Neural cell (in vitro differentiated cells): ENCODE data around the gene PRG3. TPM values are rescaled to one million over a fixed set of nuclear protein-coding genes. Genes with fewer than 3 reads are reported as not detected.

Experiments
- H2AFZ ChIP-seq: fragments of 200-600, 300-800 bp; sonication (generic), shearing (Covaris generic); 2 replicates; pipeline ENCODE4 v1.6.0; 2014; ENCODE audit warnings: low read depth, mild to moderate bottlenecking, antibody characterized with exemption, low read length, moderate library complexity
- H3F3A ChIP-seq: fragments of 200-600 bp; shearing (Covaris generic); 2 replicates; pipeline ENCODE4 v1.6.1; 2016; ENCODE audit warnings: mild to moderate bottlenecking, moderate library complexity, mixed read lengths, antibody characterized with exemption, low read length; ENCODE audit not compliant: insufficient read depth, poor library complexity, severe bottlenecking
- H3K27ac ChIP-seq: fragments of 200-600, 300-800 bp; sonication (generic), shearing (Covaris generic); 2 replicates; pipeline ENCODE4 v1.5.1; 2014; ENCODE audit warnings: mild to moderate bottlenecking, low read length, moderate library complexity
- H3K27me3 ChIP-seq: fragments of 300-800, 200-600 bp; sonication (generic), shearing (Covaris generic); 2 replicates; pipeline ENCODE4 v1.6.0; 2014; ENCODE audit warnings: mild to moderate bottlenecking, low read depth, low read length, moderate library complexity; ENCODE audit not compliant: insufficient read depth
- H3K36me3 ChIP-seq: fragments of 300-800, 200-600 bp; sonication (generic), shearing (Covaris generic); 2 replicates; pipeline ENCODE4 v1.5.1; 2014; ENCODE audit warnings: mild to moderate bottlenecking, antibody characterized with exemption, low read length, moderate library complexity; ENCODE audit not compliant: insufficient read depth
- H3K4me2 ChIP-seq: fragments of 300-800, 200-600 bp; sonication (generic), shearing (Covaris generic); 2 replicates; pipeline ENCODE4 v1.6.0; 2014; ENCODE audit warnings: mild to moderate bottlenecking, low read length
- H3K4me3 ChIP-seq: fragments of 300-800, 200-600 bp; sonication (generic), shearing (Covaris generic); 2 replicates; pipeline ENCODE4 v1.5.1; 2014; ENCODE audit warnings: mild to moderate bottlenecking, low read length, moderate library complexity
- H3K79me2 ChIP-seq: fragments of 200-600 bp; shearing (Covaris generic); replicated peaks from 2 replicates; pipeline ENCODE4 v1.6.0; 2014; ENCODE audit warnings: mild to moderate bottlenecking, low read length, moderate library complexity; ENCODE audit not compliant: insufficient read depth
- H3K9ac ChIP-seq: fragments of 300-800, 200-600 bp; sonication (generic), shearing (Covaris generic); 2 replicates; pipeline ENCODE4 v1.6.1; 2016; ENCODE audit warnings: mild to moderate bottlenecking, low read length, mixed read lengths
- H3K9me2 ChIP-seq: fragments of 200-600 bp; shearing (Covaris generic); 2 replicates; pipeline ENCODE4 v1.6.1; 2016; ENCODE audit warnings: mild to moderate bottlenecking, low read length, mixed read lengths; ENCODE audit not compliant: insufficient read depth
- H3K9me3 ChIP-seq: fragments of 200-600, 300-800 bp; sonication (generic), shearing (Covaris generic); 2 replicates; pipeline ENCODE4 v1.6.1; 2016; ENCODE audit warnings: mild to moderate bottlenecking, mixed run types, low read length, moderate library complexity, mixed read lengths
- H4K20me1 ChIP-seq: fragments of 200-600 bp; shearing (Covaris generic); 2 replicates; pipeline ENCODE4 v1.6.1; 2016; ENCODE audit warnings: mild to moderate bottlenecking, mixed run types; ENCODE audit not compliant: insufficient read depth
- EP300 ChIP-seq: fragments of 450-650 bp; conservative IDR thresholded peaks from 2 replicates; pipeline ENCODE4 v1.6.1; 2014; ENCODE audit warnings: antibody characterized with exemption, mild to moderate bottlenecking, moderate library complexity; ENCODE audit not compliant: poor library complexity, severe bottlenecking
- EZH2 ChIP-seq: fragments of 200-600, 300-800 bp; shearing (Covaris generic), sonication (generic); IDR thresholded peaks from 2 replicates; pipeline ENCODE4 v1.6.1; 2014; ENCODE audit warnings: antibody characterized with exemption, low read length, borderline replicate concordance, mild to moderate bottlenecking; ENCODE audit not compliant: insufficient read depth, poor library complexity, severe bottlenecking
- MXI1 ChIP-seq: fragments of 450-650 bp; conservative IDR thresholded peaks from 2 replicates; pipeline ENCODE4 v1.6.1; 2014; ENCODE audit warnings: antibody characterized with exemption, mild to moderate bottlenecking; ENCODE audit not compliant: poor library complexity, severe bottlenecking
- POLR2AphosphoS5 ChIP-seq: IDR thresholded peaks from 2 replicates; pipeline ENCODE4 v1.6.1; 2012
- RAD21 ChIP-seq: fragments of 450-650 bp; conservative IDR thresholded peaks from 2 replicates; pipeline ENCODE4 v1.6.1; 2014; ENCODE audit warnings: antibody characterized with exemption, mild to moderate bottlenecking, moderate library complexity
- SMC3 ChIP-seq: fragments of 450-650 bp; conservative IDR thresholded peaks from 2 replicates; pipeline ENCODE4 v1.6.1; 2014; ENCODE audit warnings: antibody characterized with exemption, mild to moderate bottlenecking, moderate library complexity; ENCODE audit not compliant: poor library complexity
- TAF1 ChIP-seq: IDR thresholded peaks from 2 replicates; pipeline ENCODE4 v1.6.1; 2012; ENCODE audit warnings: low read depth
- polyA plus RNA-seq: library from polyadenylated mRNA; depleted of rRNA; stranded (reverse); fragments of >200 nt; gene quantifications from 2 replicates; pipeline ENCODE4 v1.2.3, GENCODE V29; 2014
- TF ChIP-seq, protein P1 (sequence below): IDR thresholded peaks from 2 replicates; pipeline ENCODE4 v1.6.1; 2012; ENCODE audit warnings: borderline replicate concordance
- TF ChIP-seq, protein P2 (sequence below): fragments of 450-650 bp; IDR thresholded peaks from 2 replicates; pipeline ENCODE4 v1.5.1; 2014; ENCODE audit warnings: antibody characterized with exemption, mild to moderate bottlenecking, moderate library complexity; ENCODE audit not compliant: poor library complexity, severe bottlenecking

The PRG3 gene
- polyA plus RNA-seq, 1 donor from 2014 or later, result not detected

DNA sequence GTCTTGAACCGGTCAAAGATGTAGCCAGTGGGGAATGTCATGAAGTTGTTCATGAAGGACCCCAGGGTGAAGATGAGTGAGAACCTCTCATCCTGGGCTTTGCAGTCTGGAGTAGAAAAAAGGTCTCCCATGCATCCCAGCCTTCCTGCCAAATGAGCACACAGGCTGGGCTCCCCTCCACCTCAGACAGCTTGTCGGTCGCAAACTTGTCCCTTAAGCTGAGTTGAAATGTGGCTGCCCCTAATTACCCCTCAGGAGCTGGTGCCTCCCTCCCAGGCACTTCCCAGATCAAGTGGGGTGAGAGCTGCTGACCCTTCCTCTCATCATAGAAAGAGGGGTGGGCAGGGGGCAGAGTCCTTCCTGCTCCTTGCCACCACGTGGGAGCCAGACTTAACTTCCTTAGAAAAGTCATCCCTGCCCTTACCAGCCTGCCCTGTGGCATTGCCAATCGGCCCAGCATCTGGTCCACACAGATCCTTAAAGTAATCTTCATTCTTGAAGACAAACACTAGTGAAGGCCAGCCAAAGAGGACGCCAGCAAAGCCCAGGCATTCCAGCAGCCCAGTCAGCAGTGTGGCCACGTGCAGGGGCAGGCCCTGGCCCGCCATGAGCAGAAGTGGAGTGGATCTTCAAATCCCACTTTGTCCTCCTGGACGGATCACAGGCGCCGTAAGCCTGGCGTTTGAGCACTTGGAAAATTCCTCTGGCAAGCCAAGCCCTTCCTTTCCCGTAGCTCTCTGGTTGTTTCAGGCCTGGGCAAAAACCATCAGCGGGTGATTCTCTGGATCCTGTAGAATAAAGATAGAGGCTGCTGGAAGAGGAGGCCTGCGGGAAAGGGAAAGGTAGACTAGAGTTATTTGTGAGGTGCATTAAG is 44.9 kb upstream of the PRG3 start:
- Histone ChIP-seq H3F3A (no peaks in the 10 kb centered on the region), H3K9ac (no peak overlapping the region), H3K9me2 (no peaks in the 10 kb centered on the region), H3K27me3 (peaks cover 4% of the 10 kb centered on the region), H3K79me2 (no peaks in the 10 kb centered on the region), H3K9me3 (no peaks in the 10 kb centered on the region), H3K36me3 (no peaks in the 10 kb centered on the region), H2AFZ (no peak overlapping the region), H3K4me3 (no peak overlapping the region), H4K20me1 (no peaks in the 10 kb centered on the region), H3K27ac (no peak overlapping the region), H3K4me2 (no peak overlapping the region)
- TF ChIP-seq RAD21 (no peak), POLR2AphosphoS5 (no peak), EP300 (no peak), TAF1 (no peak), EZH2 (no peak), SMC3 (no peak), MXI1 (no peak)
- TF ChIP-seq, protein P1, sequence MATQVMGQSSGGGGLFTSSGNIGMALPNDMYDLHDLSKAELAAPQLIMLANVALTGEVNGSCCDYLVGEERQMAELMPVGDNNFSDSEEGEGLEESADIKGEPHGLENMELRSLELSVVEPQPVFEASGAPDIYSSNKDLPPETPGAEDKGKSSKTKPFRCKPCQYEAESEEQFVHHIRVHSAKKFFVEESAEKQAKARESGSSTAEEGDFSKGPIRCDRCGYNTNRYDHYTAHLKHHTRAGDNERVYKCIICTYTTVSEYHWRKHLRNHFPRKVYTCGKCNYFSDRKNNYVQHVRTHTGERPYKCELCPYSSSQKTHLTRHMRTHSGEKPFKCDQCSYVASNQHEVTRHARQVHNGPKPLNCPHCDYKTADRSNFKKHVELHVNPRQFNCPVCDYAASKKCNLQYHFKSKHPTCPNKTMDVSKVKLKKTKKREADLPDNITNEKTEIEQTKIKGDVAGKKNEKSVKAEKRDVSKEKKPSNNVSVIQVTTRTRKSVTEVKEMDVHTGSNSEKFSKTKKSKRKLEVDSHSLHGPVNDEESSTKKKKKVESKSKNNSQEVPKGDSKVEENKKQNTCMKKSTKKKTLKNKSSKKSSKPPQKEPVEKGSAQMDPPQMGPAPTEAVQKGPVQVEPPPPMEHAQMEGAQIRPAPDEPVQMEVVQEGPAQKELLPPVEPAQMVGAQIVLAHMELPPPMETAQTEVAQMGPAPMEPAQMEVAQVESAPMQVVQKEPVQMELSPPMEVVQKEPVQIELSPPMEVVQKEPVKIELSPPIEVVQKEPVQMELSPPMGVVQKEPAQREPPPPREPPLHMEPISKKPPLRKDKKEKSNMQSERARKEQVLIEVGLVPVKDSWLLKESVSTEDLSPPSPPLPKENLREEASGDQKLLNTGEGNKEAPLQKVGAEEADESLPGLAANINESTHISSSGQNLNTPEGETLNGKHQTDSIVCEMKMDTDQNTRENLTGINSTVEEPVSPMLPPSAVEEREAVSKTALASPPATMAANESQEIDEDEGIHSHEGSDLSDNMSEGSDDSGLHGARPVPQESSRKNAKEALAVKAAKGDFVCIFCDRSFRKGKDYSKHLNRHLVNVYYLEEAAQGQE, result no peak
- TF ChIP-seq, protein P2, sequence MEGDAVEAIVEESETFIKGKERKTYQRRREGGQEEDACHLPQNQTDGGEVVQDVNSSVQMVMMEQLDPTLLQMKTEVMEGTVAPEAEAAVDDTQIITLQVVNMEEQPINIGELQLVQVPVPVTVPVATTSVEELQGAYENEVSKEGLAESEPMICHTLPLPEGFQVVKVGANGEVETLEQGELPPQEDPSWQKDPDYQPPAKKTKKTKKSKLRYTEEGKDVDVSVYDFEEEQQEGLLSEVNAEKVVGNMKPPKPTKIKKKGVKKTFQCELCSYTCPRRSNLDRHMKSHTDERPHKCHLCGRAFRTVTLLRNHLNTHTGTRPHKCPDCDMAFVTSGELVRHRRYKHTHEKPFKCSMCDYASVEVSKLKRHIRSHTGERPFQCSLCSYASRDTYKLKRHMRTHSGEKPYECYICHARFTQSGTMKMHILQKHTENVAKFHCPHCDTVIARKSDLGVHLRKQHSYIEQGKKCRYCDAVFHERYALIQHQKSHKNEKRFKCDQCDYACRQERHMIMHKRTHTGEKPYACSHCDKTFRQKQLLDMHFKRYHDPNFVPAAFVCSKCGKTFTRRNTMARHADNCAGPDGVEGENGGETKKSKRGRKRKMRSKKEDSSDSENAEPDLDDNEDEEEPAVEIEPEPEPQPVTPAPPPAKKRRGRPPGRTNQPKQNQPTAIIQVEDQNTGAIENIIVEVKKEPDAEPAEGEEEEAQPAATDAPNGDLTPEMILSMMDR, result no peak

DNA sequence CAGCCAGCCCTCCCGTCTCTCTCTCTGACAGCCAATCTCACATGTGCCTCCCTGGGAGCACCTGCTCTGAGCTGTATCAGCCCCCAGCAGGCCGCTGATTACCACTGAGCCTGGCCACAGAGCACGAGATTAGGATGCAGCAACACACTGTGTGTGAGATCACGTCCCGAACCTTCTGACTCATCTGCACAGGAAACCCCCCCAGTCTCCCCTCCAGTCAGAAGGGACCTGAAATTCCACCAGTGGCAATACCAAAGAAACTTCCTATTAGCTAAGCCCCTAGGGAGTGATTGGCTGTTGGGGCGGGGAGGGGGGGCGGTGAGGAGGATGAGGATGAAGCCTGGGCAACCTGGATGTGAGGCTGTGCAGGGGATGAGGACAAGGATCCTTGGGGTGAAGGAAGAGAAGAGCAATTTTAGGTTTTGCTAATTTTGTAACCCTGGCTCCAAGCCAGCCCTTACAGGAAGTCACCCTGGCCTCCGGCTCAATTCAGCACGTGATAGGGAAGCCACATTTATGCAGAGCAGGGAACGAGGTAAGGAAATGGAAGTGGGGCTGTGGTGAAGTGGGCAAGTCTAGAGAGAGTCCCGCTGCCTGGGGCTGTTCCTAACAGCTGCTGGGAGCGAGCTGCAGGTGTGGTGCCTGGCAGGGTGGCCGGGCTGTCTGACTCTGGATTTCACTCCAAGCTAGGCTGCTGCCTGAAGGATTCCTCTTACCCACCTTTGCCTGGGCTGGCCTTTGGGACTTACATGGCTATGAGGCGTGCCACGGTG is 44.0 kb upstream of the PRG3 start:
- no peaks in the 10 kb centered on the region for H3K9me2 ChIP-seq
- H3K4me2 ChIP-seq, result no peak overlapping the region
- no peak overlapping the region for H3K4me3 ChIP-seq
- TF ChIP-seq MXI1, result no peak
- TF ChIP-seq EP300, result no peak
- TF ChIP-seq, protein P1, result no peak
- TF ChIP-seq, protein P2, result no peak
- TF ChIP-seq RAD21, result no peak
- TF ChIP-seq TAF1, result no peak
- TF ChIP-seq POLR2AphosphoS5, result no peak
- no peak for TF ChIP-seq SMC3
- TF ChIP-seq EZH2, result no peak
- no peak overlapping the region for H2AFZ ChIP-seq
- H3K9ac ChIP-seq, result no peak overlapping the region
- H3K27me3 ChIP-seq, result peaks cover 4% of the 10 kb centered on the region
- no peaks in the 10 kb centered on the region for H3F3A ChIP-seq
- H4K20me1 ChIP-seq, result no peaks in the 10 kb centered on the region
- no peaks in the 10 kb centered on the region for H3K79me2 ChIP-seq
- no peaks in the 10 kb centered on the region for H3K9me3 ChIP-seq
- H3K27ac ChIP-seq, result no peak overlapping the region
- no peaks in the 10 kb centered on the region for H3K36me3 ChIP-seq
